CD4-positive, alpha-beta T cell treated with Interleukin-6 for 4 hours (primary cell): Measurements from ENCODE around the gene FKBP6.
"Not testable (repeated sequence)": the region's sequence is repeated elsewhere in the genome, so short reads cannot be mapped to it uniquely, and the experiment has no call there.

Source experiments
- DNase-seq: peaks from one replicate; pipeline ENCODE4 v3.0.0-alpha.2; 2020; ENCODE audit warnings: mixed read lengths

The FKBP6 gene

GRCh38 chr7:73358590-73359275, 30.8 kb downstream of the FKBP6 start:
- no peak for DNase-seq

GRCh38 chr7:73359306-73359705, 31.3 kb downstream of the FKBP6 start:
- DNase-seq = no peak

DNA sequence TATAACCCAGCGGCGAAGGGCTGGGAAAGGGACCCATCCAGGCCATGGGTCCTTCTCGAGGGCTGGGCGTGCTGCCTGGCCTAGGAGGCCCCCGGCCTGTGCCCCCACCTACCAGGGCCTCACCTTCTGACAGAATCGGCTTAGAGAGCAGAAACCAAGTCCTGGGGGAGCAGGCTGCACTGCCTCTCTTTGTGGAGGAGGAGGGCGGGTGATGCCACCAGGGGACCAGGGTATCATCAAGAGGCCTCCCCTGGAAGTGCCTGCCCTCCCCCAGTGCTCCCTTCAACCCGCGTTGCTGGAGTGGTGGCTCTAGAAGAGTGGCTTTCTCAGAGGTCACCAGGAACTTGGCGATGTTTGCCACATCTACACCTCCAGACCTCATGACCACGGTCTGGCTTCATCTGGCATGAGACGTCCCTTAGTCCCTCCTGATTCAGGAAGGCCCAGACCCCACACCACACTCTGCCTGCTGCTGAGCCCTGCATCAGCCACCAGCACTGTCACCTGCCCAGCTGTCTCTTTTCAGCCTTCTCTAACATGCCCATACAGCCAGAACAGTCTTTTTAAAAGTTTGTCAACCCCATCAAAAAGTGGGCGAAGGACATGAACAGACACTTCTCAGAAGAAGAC, 31.9 kb downstream of the FKBP6 start:
- DNase-seq = no peak

- not testable (repeated sequence) for DNase-seq
Measured at GRCh38 chr7:73360590-73360989, 32.6 kb downstream of the FKBP6 start.

GRCh38 chr7:73363225-73364005, 35.5 kb downstream of the FKBP6 start:
- DNase-seq = no peak

GRCh38 chr7:73364006-73364728, 36.2 kb downstream of the FKBP6 start:
- DNase-seq = no peak

- no peak for DNase-seq
Measured at GRCh38 chr7:73366127-73366526, 38.2 kb downstream of the FKBP6 start.

DNA sequence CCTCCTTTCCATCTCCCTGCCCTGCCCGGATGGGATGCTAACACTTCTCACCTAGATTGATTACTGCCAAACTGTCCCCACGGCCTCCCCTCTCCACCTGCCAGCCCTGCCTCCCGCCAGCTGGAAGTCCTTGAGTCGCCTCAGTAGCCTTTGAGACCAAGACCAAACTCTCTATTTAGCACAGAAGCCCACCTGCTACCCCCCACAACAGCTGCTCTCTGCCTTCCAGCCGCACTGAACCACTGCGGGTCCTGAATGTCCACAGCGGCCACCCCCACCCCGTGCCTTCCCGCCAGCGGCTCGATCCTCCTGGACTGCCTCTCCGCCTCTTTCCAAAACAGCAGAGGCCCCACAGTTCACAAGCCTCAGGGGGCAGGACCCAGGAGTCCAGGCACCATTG, 39.0 kb downstream of the FKBP6 start:
- DNase-seq = no peak

GRCh38 chr7:73369009-73369408, 41.0 kb downstream of the FKBP6 start:
- DNase-seq = no peak

GRCh38 chr7:73369622-73370021, 41.7 kb downstream of the FKBP6 start:
- no peak for DNase-seq

GRCh38 chr7:73373741-73374140, 45.8 kb downstream of the FKBP6 start:
- DNase-seq = no peak

DNA sequence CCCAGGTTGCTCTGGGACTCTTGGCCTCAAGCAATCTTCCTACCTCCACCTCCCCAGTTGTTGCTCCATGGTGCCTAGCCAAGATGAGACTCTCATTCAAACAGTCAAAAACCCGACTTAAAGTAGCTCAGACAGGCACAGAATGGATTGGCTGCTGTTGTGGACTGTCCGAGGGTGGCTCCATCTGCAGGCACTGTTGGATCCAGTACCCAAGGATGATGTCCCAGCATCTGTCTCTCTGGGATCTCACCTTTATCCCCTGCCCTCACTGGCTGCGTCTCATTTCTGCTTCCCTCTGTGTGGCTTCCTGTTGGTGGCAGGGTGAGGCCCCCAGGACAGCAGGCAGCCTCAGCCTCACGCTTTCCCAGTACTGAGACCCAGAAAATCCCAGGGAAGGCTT, 48.3 kb downstream of the FKBP6 start:
- not testable (repeated sequence) for DNase-seq

DNA sequence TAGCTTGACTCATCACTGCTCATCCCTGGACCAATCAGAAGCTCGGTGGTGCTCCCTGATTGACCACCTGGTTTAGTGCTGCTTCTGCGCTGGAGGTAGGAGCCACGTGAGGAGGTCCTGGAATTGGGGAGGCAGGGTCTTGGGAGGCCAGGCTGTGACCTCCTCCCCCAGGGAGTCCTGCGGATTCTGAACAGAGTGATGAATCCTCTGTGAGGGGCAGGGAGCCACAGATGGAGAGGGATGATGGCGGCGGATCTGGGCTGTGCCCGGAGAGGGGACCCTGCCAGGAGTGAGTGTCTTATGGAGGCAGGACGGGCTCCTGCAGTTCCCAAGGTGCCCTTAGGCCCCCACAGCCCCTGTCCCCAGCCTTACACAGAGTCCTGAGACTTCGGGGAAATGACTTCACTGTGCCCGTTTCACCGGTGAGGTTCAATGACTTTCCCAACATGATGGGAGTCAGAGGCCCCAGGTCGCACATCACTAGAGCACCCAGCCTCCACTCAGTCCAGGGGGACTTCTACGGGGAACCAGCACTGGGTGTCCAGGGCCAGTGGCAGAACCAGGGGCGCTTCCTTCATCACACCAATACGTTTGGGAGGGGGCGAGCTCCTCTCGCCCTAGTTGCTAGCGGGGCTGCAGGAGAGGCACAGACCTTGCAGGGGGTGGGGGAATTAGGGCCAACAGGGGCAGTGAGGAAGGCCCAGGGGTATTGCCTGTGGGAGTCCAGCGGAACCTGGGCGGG, 48.9 kb downstream of the FKBP6 start:
- no peak for DNase-seq

DNA sequence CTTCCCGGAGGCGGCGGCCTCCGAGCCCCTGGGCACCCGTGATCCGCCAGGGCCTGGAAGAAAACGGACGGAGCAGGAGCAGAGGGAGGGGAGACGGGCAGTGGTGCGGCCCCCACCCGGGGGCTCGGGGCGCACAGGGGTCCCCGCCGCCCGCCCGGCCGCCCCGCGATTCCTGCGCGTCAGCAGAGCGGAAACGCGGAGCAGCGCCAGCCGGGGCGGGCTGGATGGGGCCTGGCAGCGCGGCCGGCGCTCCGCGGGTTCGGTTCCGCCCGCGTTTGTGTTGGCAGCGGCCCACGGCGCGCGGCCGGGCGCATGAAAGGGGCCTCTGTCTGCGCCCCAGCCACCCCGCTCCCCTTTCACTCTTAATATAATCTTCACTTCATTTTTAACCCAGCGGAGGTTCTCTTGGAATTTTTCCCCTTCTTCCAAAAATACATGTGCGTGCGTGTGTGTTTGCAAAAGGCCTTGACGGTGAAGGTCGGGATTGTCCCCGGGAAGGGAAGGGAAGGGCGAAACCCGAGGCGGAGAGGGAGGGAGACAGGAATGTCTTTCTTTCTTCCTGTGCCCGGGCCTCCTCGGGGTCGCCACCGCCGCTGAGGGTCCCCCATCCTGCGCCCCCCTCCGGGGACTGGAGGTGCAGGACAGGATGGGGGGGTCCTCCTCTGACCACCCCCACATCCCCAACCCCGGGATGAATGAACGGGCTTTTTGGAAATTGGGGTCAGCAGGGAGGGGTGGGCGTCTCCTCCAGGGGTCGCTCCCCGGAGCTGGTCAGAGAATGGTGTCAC, 49.6 kb downstream of the FKBP6 start:
- not testable (repeated sequence) for DNase-seq

DNA sequence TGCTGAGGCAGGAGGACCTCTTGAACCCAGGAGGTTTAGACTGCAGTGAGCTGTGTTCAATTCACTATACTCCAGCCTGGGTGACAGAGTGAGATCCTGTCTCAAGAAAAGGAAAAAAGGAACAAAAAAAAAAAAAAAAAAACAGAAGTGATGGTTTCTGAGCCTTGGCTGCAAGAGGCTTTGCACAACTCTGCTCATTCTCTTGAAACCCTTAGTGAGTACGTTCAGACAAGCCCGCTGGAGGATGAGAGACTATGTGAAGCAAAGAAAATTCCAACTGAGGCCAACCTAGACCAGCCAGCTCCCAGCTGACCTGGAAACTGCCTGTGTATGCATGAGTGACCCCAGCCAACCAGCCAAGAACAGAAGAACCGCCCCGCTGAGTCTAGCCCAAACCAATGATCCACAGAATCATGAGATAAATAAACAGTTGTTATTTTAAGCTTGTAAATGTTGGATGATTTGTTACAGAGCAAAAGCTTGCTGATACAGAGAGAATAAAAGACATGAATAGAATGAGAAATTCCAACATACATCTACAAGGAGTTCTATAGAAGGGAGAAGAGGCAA, 55.1 kb downstream of the FKBP6 start:
- DNase-seq = no peak

DNA sequence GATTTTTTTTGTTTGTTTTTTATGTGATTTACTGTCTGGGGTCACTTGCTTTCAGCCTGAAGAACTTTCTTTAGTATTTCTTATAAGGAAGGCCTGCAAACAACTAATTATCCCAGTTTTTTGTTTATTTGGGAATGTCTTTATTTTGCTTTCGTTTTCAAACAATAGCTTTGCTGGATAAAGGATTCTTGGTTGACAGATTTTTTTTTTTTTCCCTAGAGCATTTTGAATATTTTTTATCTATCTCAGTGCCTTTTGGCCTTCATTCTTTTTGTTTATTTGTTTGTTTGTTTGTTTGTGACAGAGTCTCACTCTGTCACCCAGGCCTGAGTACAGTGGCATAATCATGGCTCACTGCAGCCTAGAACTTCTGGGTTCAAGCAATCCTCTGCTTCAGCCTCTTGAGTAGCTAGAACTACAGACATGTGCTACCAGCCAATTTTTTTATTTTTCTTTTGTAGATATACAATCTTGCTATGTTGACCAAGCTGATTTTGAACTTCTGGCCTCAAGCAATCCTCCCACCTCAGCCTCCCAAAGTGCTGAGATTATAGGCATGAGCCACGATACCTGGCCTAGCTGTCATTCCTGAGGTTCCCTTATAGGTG, 59.4 kb downstream of the FKBP6 start:
- DNase-seq = no peak

GRCh38 chr7:73387908-73388414, 60.0 kb downstream of the FKBP6 start:
- no peak for DNase-seq

DNA sequence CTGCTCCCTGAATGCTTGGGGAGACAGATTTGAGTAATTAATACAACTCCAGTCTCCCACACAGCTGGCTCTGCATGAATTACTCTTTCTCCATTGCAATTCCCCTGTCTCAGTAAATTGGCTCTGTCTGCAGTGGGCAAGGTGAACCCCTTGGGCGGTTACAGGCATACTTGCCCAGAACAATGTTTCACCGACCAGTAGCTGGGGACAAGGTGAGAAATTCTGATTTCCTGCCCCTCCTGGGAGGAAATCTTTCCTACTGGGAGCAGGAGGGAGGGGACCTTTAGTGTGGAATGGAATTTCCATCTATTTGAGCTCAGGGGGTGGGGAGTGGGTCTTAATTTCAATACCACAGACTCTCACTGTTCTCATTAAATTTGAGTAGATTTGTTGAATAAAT, 63.4 kb downstream of the FKBP6 start:
- DNase-seq = no peak

DNA sequence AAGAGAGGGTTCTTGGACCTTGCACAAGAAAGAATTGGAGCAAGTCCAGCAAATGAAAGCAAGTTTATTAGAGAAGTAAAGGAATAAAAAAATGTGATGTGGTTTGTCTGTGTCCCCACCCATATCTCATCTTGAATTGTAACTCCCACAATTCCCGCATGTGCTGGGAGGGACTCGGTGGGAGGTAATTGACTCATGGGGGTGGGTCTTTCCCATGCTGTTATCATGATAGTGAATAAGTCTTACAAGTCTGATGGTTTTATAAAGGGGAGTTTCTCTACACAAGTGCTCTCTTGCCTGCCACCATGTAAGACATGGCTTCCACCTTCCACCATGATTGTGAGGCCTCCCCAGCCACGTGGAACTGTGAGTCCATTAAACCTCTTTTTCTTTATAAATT, 66.5 kb downstream of the FKBP6 start:
- no peak for DNase-seq
